Omental fat pad (tissue), 4 donors: ENCODE results near the gene BRI3BP. TPM values are rescaled to one million over a fixed set of nuclear protein-coding genes. Genes with fewer than 3 reads are reported as not detected.

Experiments
- ATAC-seq: fragments of 150-250 bp; one replicate; pipeline ENCODE4 v1.9.1; 2016; ENCODE audit warnings: mild to moderate bottlenecking, moderate library complexity; ENCODE audit not compliant: low FRiP score
- DNase-seq: peaks from one replicate; pipeline ENCODE4 v3.0.0-alpha.2; 2019; ENCODE audit warnings: low spot score
- CTCF ChIP-seq, 3 donors: fragments of 450-650 bp; IDR thresholded peaks; one replicate each; pipeline ENCODE4 v1.5.1; 2016 to 2017; ENCODE audit warnings: antibody characterized with exemption in 3 of 3, mild to moderate bottlenecking in 3 of 3, moderate library complexity in 2 of 3
- total RNA-seq, 4 donors: library from RNA; depleted of rRNA; stranded (reverse); fragments of >200 nt; gene quantifications; one replicate each; pipeline ENCODE4 v1.1.0, GENCODE V29; 2016

Gene BRI3BP
- total RNA-seq, result 1 to 10 TPM; 3.5 to 5.4 (median 4.4) TPM

GRCh38 chr12:124993626-124994436 lies at the start of gene BRI3BP:
BRI3BP (plus strand) TSS chr12:124993645; CDS start chr12:124993791, 146 bp downstream.
- DNase-seq (no peak), ATAC-seq (peak; percentile 61)
- no peak for TF ChIP-seq CTCF (IDR thresholded peaks at IDR 0.05)

- TF ChIP-seq CTCF (IDR thresholded peaks at IDR 0.05), result no peak
- ATAC-seq (no peak), DNase-seq (no peak)
Measured at GRCh38 chr12:124946447-124946793, 47.0 kb upstream of the BRI3BP start.

GRCh38 chr12:124947013-124947412 lies 46.4 kb upstream of the BRI3BP start:
- TF ChIP-seq CTCF (IDR thresholded peaks at IDR 0.05), result no peak
- ATAC-seq, result no peak
- DNase-seq, result no peak

GRCh38 chr12:124947561-124948398 lies 45.7 kb upstream of the BRI3BP start:
- no peak for TF ChIP-seq CTCF (IDR thresholded peaks at IDR 0.05)
- ATAC-seq (no peak), DNase-seq (no peak)

GRCh38 chr12:124949066-124949465 lies 44.4 kb upstream of the BRI3BP start:
- DNase-seq (no peak), ATAC-seq (no peak)
- no peak for TF ChIP-seq CTCF (IDR thresholded peaks at IDR 0.05)

GRCh38 chr12:124949779-124950728 lies 43.4 kb upstream of the BRI3BP start:
- no peak for ATAC-seq
- DNase-seq, result no peak
- no peak for TF ChIP-seq CTCF (IDR thresholded peaks at IDR 0.05)
